ENCODE data around the gene XPA. TPM values are rescaled to one million over a fixed set of nuclear protein-coding genes. Genes with fewer than 3 reads are reported as not detected.

XPA gene
- total RNA-seq, 1 experiment from 2014 or later, result 3.0 TPM

DNA sequence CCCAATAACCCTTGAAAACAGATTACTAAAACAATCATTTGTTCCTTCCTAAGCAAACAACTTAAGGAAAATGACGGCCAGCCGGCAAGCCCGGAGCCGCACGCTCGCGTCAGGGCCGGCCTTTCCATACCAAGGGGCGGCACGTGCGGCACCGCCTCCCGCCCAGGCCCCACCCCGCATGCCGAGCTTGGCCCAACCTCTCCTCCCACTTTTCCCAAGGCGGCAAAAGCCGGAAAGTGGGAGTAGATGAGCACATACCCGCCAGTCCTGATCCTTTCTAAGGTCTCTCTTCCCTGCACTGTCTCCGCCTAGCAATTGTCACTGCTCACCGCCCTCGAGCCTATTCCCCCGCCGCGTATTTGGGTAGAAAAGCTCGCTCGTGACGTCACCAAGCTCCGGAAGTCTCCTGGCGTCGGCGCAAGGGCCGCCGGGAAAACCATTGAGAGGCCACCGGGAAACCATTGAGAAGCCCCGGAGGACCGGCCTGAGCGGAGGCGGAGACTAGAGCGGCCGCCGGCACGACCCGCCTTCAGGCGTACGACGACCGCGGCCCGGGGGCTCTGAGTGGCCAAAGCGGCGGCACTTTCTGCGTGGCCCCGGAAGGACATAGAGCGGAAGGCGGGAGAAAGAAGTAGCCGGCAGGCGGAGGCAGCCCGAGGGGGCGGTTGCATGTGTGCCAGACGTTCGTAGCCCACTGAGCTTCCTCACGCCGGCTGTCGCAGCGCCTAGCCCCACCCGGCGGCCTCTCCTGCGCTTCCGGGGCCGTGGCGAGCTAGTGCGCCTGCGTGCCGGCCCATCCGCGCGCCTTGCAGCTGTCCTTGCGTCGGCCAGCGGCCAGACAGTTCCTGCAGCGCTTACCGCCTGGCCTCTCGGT lies 63.9 kb downstream of the XPA start, which contains the start of the genes NCBP1 and TSTD2:
Gene NCBP1 (plus strand): TSS at position 837 of the 874 bp plus-strand sequence. CDS start 61 bp downstream, outside the sequence.
Gene TSTD2 (minus strand): TSS at position 384 of the 874 bp plus-strand sequence. CDS start 5,806 bp downstream, outside the sequence.
- ATAC-seq (peak; percentile 92), DNase-seq (ENCODE audit: low spot score) (peak; percentile 94)
- H3K36me3 Mint-ChIP-seq, result no peaks in the 10 kb centered on the region
- no peaks in the 10 kb centered on the region for H3K27me3 Mint-ChIP-seq (ENCODE audit: low read depth)
- H3K9me3 Mint-ChIP-seq, result no peaks in the 10 kb centered on the region
- H3K27ac Mint-ChIP-seq, result peak within 1 kb of the TSS; percentile 100
- POLR2A ChIA-PET, result interaction anchor here (0.6 to 2.0 kb wide), 9 partner anchors 10 to 779 kb away, joined by 3 to 6 read pairs (median 3); partner anchors contain the start of genes TBC1D2, TMOD1 and ZNF782
- peaks cover 48% of the 10 kb centered on the region for H3K4me1 Mint-ChIP-seq
- peak within 1 kb of the TSS; percentile 98 for H3K4me3 Mint-ChIP-seq
- CTCF ChIA-PET, result interaction anchor here (0.5 to 2.5 kb wide), 12 partner anchors 18 to 326 kb away, joined by 3 to 20 read pairs (median 4); partner anchors contain the start of genes CCDC180 and TMOD1
- TF ChIP-seq, protein P1, sequence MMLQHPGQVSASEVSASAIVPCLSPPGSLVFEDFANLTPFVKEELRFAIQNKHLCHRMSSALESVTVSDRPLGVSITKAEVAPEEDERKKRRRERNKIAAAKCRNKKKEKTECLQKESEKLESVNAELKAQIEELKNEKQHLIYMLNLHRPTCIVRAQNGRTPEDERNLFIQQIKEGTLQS (CRISPR knock-in tag; conservative IDR thresholded peaks at IDR 0.05), result no peak
- TF ChIP-seq, protein P2, sequence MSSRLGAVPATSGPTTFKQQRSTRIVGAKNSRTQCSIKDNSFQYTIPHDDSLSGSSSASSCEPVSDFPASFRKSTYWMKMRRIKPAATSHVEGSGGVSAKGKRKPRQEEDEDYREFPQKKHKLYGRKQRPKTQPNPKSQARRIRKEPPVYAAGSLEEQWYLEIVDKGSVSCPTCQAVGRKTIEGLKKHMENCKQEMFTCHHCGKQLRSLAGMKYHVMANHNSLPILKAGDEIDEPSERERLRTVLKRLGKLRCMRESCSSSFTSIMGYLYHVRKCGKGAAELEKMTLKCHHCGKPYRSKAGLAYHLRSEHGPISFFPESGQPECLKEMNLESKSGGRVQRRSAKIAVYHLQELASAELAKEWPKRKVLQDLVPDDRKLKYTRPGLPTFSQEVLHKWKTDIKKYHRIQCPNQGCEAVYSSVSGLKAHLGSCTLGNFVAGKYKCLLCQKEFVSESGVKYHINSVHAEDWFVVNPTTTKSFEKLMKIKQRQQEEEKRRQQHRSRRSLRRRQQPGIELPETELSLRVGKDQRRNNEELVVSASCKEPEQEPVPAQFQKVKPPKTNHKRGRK (CRISPR knock-in tag; IDR thresholded peaks at IDR 0.05; ENCODE audit: borderline replicate concordance), result no peak
- TF ChIP-seq MLX (CRISPR knock-in tag; IDR thresholded peaks at IDR 0.05) (no peak), GTF2I (CRISPR knock-in tag; conservative IDR thresholded peaks at IDR 0.05) (no peak), AFF4 (CRISPR knock-in tag; IDR thresholded peaks at IDR 0.05; ENCODE audit: borderline replicate concordance) (no peak), ZNF317 (CRISPR knock-in tag; IDR thresholded peaks at IDR 0.05; ENCODE audit: borderline replicate concordance, low read depth) (no peak), SOX15 (CRISPR knock-in tag; IDR thresholded peaks at IDR 0.05) (no peak), FOXP1 (CRISPR knock-in tag; IDR thresholded peaks at IDR 0.05; ENCODE audit: borderline replicate concordance) (no peak; the same call in 1 of the 2 replicates), CREM (CRISPR knock-in tag; IDR thresholded peaks at IDR 0.05) (peak; percentile 86), NR1H2 (CRISPR knock-in tag; IDR thresholded peaks at IDR 0.05) (no peak), STAT6 (CRISPR knock-in tag; conservative IDR thresholded peaks at IDR 0.05; ENCODE audit: low read depth) (no peak), FOXJ3 (CRISPR knock-in tag; IDR thresholded peaks at IDR 0.05; ENCODE audit: borderline replicate concordance) (no peak), JUN (CRISPR knock-in tag; IDR thresholded peaks at IDR 0.05) (0 out of 2 replicates have a peak, but pooled peaks have one; percentile 14), MYBL2 (CRISPR knock-in tag; IDR thresholded peaks at IDR 0.05) (peak; percentile 88), ZNF425 (CRISPR knock-in tag; conservative IDR thresholded peaks at IDR 0.05) (no peak), ETV6 (CRISPR knock-in tag; IDR thresholded peaks at IDR 0.05) (peak; percentile 37; the same call in 1 of the 2 replicates), EMX1 (CRISPR knock-in tag; IDR thresholded peaks at IDR 0.05) (no peak), IRF2 (CRISPR knock-in tag; IDR thresholded peaks at IDR 0.05; ENCODE audit: borderline replicate concordance, low read depth) (no peak), ZNF232 (CRISPR knock-in tag; IDR thresholded peaks at IDR 0.05) (no peak)
- TF ChIP-seq, protein P3, sequence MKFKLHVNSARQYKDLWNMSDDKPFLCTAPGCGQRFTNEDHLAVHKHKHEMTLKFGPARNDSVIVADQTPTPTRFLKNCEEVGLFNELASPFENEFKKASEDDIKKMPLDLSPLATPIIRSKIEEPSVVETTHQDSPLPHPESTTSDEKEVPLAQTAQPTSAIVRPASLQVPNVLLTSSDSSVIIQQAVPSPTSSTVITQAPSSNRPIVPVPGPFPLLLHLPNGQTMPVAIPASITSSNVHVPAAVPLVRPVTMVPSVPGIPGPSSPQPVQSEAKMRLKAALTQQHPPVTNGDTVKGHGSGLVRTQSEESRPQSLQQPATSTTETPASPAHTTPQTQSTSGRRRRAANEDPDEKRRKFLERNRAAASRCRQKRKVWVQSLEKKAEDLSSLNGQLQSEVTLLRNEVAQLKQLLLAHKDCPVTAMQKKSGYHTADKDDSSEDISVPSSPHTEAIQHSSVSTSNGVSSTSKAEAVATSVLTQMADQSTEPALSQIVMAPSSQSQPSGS (CRISPR knock-in tag; IDR thresholded peaks at IDR 0.05; ENCODE audit: borderline replicate concordance, low read depth), result no peak
- TF ChIP-seq, protein P4, sequence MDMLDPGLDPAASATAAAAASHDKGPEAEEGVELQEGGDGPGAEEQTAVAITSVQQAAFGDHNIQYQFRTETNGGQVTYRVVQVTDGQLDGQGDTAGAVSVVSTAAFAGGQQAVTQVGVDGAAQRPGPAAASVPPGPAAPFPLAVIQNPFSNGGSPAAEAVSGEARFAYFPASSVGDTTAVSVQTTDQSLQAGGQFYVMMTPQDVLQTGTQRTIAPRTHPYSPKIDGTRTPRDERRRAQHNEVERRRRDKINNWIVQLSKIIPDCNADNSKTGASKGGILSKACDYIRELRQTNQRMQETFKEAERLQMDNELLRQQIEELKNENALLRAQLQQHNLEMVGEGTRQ (CRISPR knock-in tag; IDR thresholded peaks at IDR 0.05), result peak; percentile 79

Measured in WTC11 (cell line).